Natural killer cell (primary cell): ENCODE measurements around the gene IL18RAP. TPM values are rescaled to one million over a fixed set of nuclear protein-coding genes. Genes with fewer than 3 reads are reported as not detected.

Experiments
- ATAC-seq, 3 donors: fragments of 150-1000 bp in 2 of 3; fragments of 200-7000 bp in 1 of 3; cut with Tn5 transposase; 1 replicate in 1 of 3; 2 replicates in 2 of 3; pipeline ENCODE4 v1.10.0; 2021; ENCODE audit warnings: mild to moderate bottlenecking in 2 of 3, moderate library complexity in 2 of 3
- DNase-seq, 2 donors: peaks; one replicate each; pipeline versions ENCODE4 v3.0.0 to v3.0.0-alpha.2; 2013 to 2021; ENCODE audit warnings: mixed read lengths in 1 of 2
- H3K27ac ChIP-seq: one replicate; pipeline ENCODE4 v1.5.1; 2013; ENCODE audit warnings: mild to moderate bottlenecking, low read length
- H3K27me3 ChIP-seq: one replicate; pipeline ENCODE4 v1.6.1; 2013; ENCODE audit warnings: low read length; ENCODE audit not compliant: control insufficient read depth, insufficient read depth
- H3K36me3 ChIP-seq: one replicate; pipeline ENCODE4 v1.6.1; 2013; ENCODE audit warnings: low read length; ENCODE audit not compliant: control insufficient read depth, insufficient read depth
- H3K4me1 ChIP-seq: one replicate; pipeline ENCODE4 v1.6.1; 2013; ENCODE audit warnings: low read length; ENCODE audit not compliant: control insufficient read depth, insufficient read depth
- H3K4me3 ChIP-seq: one replicate; pipeline ENCODE4 v1.5.1; 2013; ENCODE audit warnings: low read length
- H3K9me3 ChIP-seq: one replicate; pipeline ENCODE4 v1.6.1; 2013; ENCODE audit warnings: low read length; ENCODE audit not compliant: control insufficient read depth, insufficient read depth
- H3K27ac Mint-ChIP-seq, 2 donors: one replicate each; pipeline ENCODE4 v1.8.0; 2022; ENCODE audit warnings: mild to moderate bottlenecking in 2 of 2, mixed read lengths in 2 of 2, moderate library complexity in 1 of 2
- H3K27me3 Mint-ChIP-seq, 2 donors: one replicate each; pipeline ENCODE4 v1.8.0; 2022; ENCODE audit warnings: low read depth in 2 of 2, mixed read lengths in 2 of 2
- H3K36me3 Mint-ChIP-seq: one replicate; pipeline ENCODE4 v1.8.0; 2022; ENCODE audit warnings: mixed read lengths
- H3K4me1 Mint-ChIP-seq, 2 donors: one replicate each; pipeline ENCODE4 v1.8.0; 2022; ENCODE audit warnings: mixed read lengths in 2 of 2
- H3K4me3 Mint-ChIP-seq: one replicate; pipeline ENCODE4 v1.8.0; 2022; ENCODE audit warnings: mild to moderate bottlenecking, moderate library complexity, mixed read lengths
- H3K9me3 Mint-ChIP-seq, 2 donors: one replicate each; pipeline ENCODE4 v1.8.0; 2022; ENCODE audit warnings: mixed read lengths in 2 of 2
- CTCF ChIP-seq: fragments of 200-600 bp; IDR thresholded peaks from one replicate; pipeline ENCODE4 v1.8.0; 2022; ENCODE audit warnings: antibody characterized with exemption
- WGBS: methylation state at CpG from one replicate; pipeline ENCODE4 v1.1.7; 2013; ENCODE audit warnings: missing lambda C conversion rate; ENCODE audit not compliant: insufficient coverage; 5-methylcytosine and 5-hydroxymethylcytosine counted together
- intact Hi-C: fragments of 100-400 bp; cut with micrococcal nuclease; formaldehyde crosslinking; loops from one replicate; pipeline ENCODE4 v1.14.2; 2022
- total RNA-seq, 4 donors: library from RNA; stranded (reverse); fragments of 120-200 nt in 1 of 4; gene quantifications; one replicate each; pipeline versions ENCODE4 v1.2.3 to v1.2.4, GENCODE V29; 2013 to 2022

Gene IL18RAP
- total RNA-seq, 3 donors from 2014 or later (not counting 1 experiment from before 2014, with no cell fraction given) = 136 to 309 (median 203) TPM

- Histone ChIP-seq H3K4me3 (no peak overlapping the region), H3K9me3 (no peaks in the 10 kb centered on the region), H3K36me3 (no peaks in the 10 kb centered on the region), H3K27ac (no peak overlapping the region), H3K4me1 (no peaks in the 10 kb centered on the region), H3K27me3 (no peaks in the 10 kb centered on the region)
- Mint-ChIP-seq H3K9me3 (no peaks in the 10 kb centered on the region), H3K27ac (no peak overlapping the region), H3K27me3 (peaks cover 0 to 6% of the 10 kb centered on the region in 2 donors), H3K36me3 (no peaks in the 10 kb centered on the region), H3K4me1 (no peaks in the 10 kb centered on the region), H3K4me3 (no peak overlapping the region)
- DNase-seq (no peak), ATAC-seq (no peak)
- intact Hi-C loops = no loop called here
- no peak for TF ChIP-seq CTCF
- 92% methylated on average over 36 of the region's 36 CpGs for WGBS
Measured at GRCh38 chr2:102478686-102479470, 55.9 kb downstream of the IL18RAP start.

GRCh38 chr2:102480285-102481195 is 57.6 kb downstream of the IL18RAP start:
- ATAC-seq (no peak), DNase-seq (no peak)
- Histone ChIP-seq H3K36me3 (no peaks in the 10 kb centered on the region), H3K9me3 (no peaks in the 10 kb centered on the region), H3K27ac (no peak overlapping the region), H3K4me1 (no peaks in the 10 kb centered on the region), H3K4me3 (no peak overlapping the region), H3K27me3 (no peaks in the 10 kb centered on the region)
- H3K4me1 Mint-ChIP-seq = no peaks in the 10 kb centered on the region
- H3K9me3 Mint-ChIP-seq = no peaks in the 10 kb centered on the region
- WGBS = 85% methylated on average over 10 of the region's 11 CpGs
- H3K4me3 Mint-ChIP-seq = no peak overlapping the region
- no peak for TF ChIP-seq CTCF
- peaks cover 0 to 6% of the 10 kb centered on the region in 2 donors for H3K27me3 Mint-ChIP-seq
- no peaks in the 10 kb centered on the region for H3K36me3 Mint-ChIP-seq
- no peak overlapping the region for H3K27ac Mint-ChIP-seq
- intact Hi-C loops = no loop called here

- no peak overlapping the region for H3K4me3 ChIP-seq
- no peak overlapping the region for H3K27ac ChIP-seq
- no peaks in the 10 kb centered on the region for H3K27me3 ChIP-seq
- Mint-ChIP-seq H3K27ac (no peak overlapping the region), H3K9me3 (no peaks in the 10 kb centered on the region), H3K36me3 (no peaks in the 10 kb centered on the region), H3K4me1 (peaks cover 7 to 9% of the 10 kb centered on the region in 2 donors), H3K27me3 (peaks cover 0 to 2% of the 10 kb centered on the region in 2 donors), H3K4me3 (no peak overlapping the region)
- peaks cover 4% of the 10 kb centered on the region for H3K4me1 ChIP-seq
- no peaks in the 10 kb centered on the region for H3K36me3 ChIP-seq
- intact Hi-C loops = no loop called here
- ATAC-seq (no peak), DNase-seq (no peak)
- no peaks in the 10 kb centered on the region for H3K9me3 ChIP-seq
- no peak for TF ChIP-seq CTCF
- 79% methylated on average over 6 of the region's 7 CpGs for WGBS
Measured at GRCh38 chr2:102481931-102482330, 59.0 kb downstream of the IL18RAP start.
